ENCODE measurements around the gene ZC3H12C.
"Not testable (repeated sequence)": the region's sequence is repeated elsewhere in the genome, so short reads cannot be mapped to it uniquely, and the experiment has no call there.

ZC3H12C gene

GRCh38 chr11:110092515-110093406, at the start of gene ZC3H12C:
ZC3H12C (plus strand) TSS chr11:110093392; CDS start chr11:110093412, 20 bp downstream.
- peak; percentile 73 for DNase-seq

GRCh38 chr11:110044226-110044968, 48.8 kb upstream of the ZC3H12C start:
- no peak for DNase-seq

GRCh38 chr11:110046775-110047380, 46.3 kb upstream of the ZC3H12C start:
- no peak for DNase-seq

- no peak for DNase-seq
Observed at GRCh38 chr11:110049501-110050200, 43.5 kb upstream of the ZC3H12C start.

GRCh38 chr11:110050201-110050506, 43.0 kb upstream of the ZC3H12C start:
- DNase-seq: no peak

- DNase-seq: no peak
Observed at GRCh38 chr11:110053848-110054414, 39.3 kb upstream of the ZC3H12C start.

GRCh38 chr11:110056956-110057355, 36.2 kb upstream of the ZC3H12C start:
- DNase-seq: no peak

GRCh38 chr11:110059706-110060463, 33.3 kb upstream of the ZC3H12C start:
- DNase-seq: no peak

- DNase-seq: no peak
Observed at GRCh38 chr11:110061296-110061695, 31.9 kb upstream of the ZC3H12C start.

- DNase-seq: no peak
Observed at GRCh38 chr11:110062247-110062646, 30.9 kb upstream of the ZC3H12C start.

GRCh38 chr11:110065189-110065588, 28.0 kb upstream of the ZC3H12C start:
- no peak for DNase-seq

GRCh38 chr11:110068001-110068400, 25.2 kb upstream of the ZC3H12C start:
- not testable (repeated sequence) for DNase-seq

- no peak for DNase-seq
Observed at GRCh38 chr11:110069158-110069737, 23.9 kb upstream of the ZC3H12C start.

- DNase-seq: no peak
Observed at GRCh38 chr11:110070176-110070575, 23.0 kb upstream of the ZC3H12C start.

GRCh38 chr11:110071197-110071596, 22.0 kb upstream of the ZC3H12C start:
- DNase-seq: no peak

- no peak for DNase-seq
Observed at GRCh38 chr11:110072930-110073329, 20.3 kb upstream of the ZC3H12C start.

GRCh38 chr11:110074499-110074898, 18.7 kb upstream of the ZC3H12C start:
- DNase-seq: no peak

GRCh38 chr11:110075105-110075846, 17.9 kb upstream of the ZC3H12C start:
- DNase-seq: no peak

- DNase-seq: no peak
Observed at GRCh38 chr11:110075847-110076208, 17.4 kb upstream of the ZC3H12C start.

GRCh38 chr11:110076371-110076965, 16.7 kb upstream of the ZC3H12C start:
- no peak for DNase-seq

Measured in 8988T (cell line).